Activated CD4-positive, alpha-beta memory T cell treated with anti-CD3 and anti-CD28 coated beads, Interleukin-2, amount 10 ng/mL, durations not matched to agents 7 days and 5 days (primary cell): Measurements from ENCODE around the gene ITGA5. TPM values are rescaled to one million over a fixed set of nuclear protein-coding genes. Genes with fewer than 3 reads are reported as not detected.

Source experiments
- CTCF ChIA-PET: fragments of 350-600 bp; sonication (Branson Sonifier 250); formaldehyde crosslinking; loops from one replicate; lab custom pipeline; 2021; ENCODE audit warnings: antibody characterized with exemption, inconsistent platforms; lab: Charles Lee
- POLR2A ChIA-PET: fragments of 350-600 bp; sonication (Branson Sonifier 250); formaldehyde crosslinking; loops from one replicate; lab custom pipeline; 2021; ENCODE audit warnings: antibody characterized with exemption; lab: Charles Lee
- DNase-seq: peaks from one replicate; pipeline ENCODE4 v3.0.0-alpha.2; 2020
- H3K27ac Mint-ChIP-seq: one replicate; pipeline ENCODE4 v1.8.0; 2021; ENCODE audit warnings: mild to moderate bottlenecking, mixed read lengths
- H3K27me3 Mint-ChIP-seq: one replicate; pipeline ENCODE4 v1.8.0; 2021; ENCODE audit warnings: mixed read lengths
- H3K36me3 Mint-ChIP-seq: one replicate; pipeline ENCODE4 v1.8.0; 2021; ENCODE audit warnings: low read depth, mixed read lengths
- H3K4me1 Mint-ChIP-seq: one replicate; pipeline ENCODE4 v1.8.0; 2021; ENCODE audit warnings: mixed read lengths
- H3K4me3 Mint-ChIP-seq: one replicate; pipeline ENCODE4 v1.8.0; 2021; ENCODE audit warnings: mild to moderate bottlenecking, mixed read lengths
- H3K9me3 Mint-ChIP-seq: one replicate; pipeline ENCODE4 v1.8.0; 2021; ENCODE audit warnings: mixed read lengths
- total RNA-seq, 2 experiments: library from RNA; stranded (reverse); gene quantifications; one replicate each; pipeline ENCODE4 v1.2.3, GENCODE V29; 2021

The ITGA5 gene
- total RNA-seq, 2 experiments from 2014 or later: 102 to 107 TPM

DNA sequence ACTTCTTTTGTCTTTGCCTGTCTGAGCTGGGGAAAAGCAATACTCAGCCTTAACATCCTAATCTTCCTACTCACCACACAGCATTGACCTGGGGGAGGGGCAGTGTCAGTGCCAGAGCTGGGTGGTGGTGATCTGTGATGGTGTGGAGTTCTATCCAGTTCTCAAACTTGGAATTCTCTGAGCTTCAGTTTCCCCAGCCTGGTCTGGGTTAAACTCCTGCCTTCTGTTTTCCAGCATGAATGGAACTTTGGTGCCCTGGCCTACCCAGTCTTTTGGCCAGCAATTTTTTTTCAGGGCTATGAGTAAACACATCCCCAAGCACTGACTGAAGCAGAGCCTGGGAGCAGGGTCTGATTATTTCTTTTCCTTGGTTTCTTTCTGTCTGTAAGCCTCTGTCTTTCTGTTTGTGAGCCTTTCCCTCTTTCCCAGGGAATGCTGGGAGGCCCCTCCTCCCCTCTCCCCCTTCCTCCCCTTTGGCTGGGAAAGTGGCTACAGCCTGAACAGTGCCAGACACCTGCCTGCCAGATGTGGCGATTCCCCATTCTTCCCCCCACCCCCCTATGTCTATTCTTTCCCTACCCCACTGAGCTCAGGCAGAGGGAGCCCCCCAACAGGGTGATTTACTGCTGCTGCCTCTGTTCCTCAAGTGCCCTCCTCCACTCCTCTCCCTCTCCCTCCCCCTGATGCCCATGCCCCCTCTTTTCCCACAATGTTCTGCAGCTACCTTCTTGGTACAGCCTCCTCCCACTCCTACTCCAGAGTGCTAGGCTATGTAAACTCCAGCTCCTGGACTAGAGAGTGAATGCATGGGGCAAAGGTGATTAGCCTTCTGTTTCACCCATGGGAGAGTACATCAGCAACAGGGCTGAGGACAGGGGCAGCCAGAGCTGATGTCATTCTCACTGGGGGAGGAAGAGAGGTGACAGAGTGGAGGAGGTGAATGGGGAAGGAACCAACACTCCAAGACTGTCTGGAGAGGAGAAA, 65.9 kb downstream of the ITGA5 start:
- H3K27me3 Mint-ChIP-seq: no peaks in the 10 kb centered on the region
- ChIA-PET POLR2A (interaction anchor here (1.1 to 1.8 kb wide), 3 partner anchors 9 to 72 kb away, joined by 4 to 5 read pairs (median 5); partner anchors contain the start of genes CBX5 and HNRNPA1), CTCF (interaction anchor here (0.6 to 1.7 kb wide), 7 partner anchors 15 to 29 kb away, joined by 3 to 6 read pairs (median 3); partner anchors contain the start of gene COPZ1)
- H3K36me3 Mint-ChIP-seq: peaks cover 31% of the 10 kb centered on the region
- no peak overlapping the region for H3K27ac Mint-ChIP-seq
- no peak overlapping the region for H3K4me3 Mint-ChIP-seq
- no peak for DNase-seq
- H3K4me1 Mint-ChIP-seq: peaks cover 13% of the 10 kb centered on the region
- no peaks in the 10 kb centered on the region for H3K9me3 Mint-ChIP-seq

- ChIA-PET CTCF (interaction anchor here (1.4 to 1.7 kb wide), 2 partner anchors 15 to 28 kb away, joined by 6 read pairs; no protein-coding TSS in a partner anchor), POLR2A (interaction anchor here (0.7 to 1.8 kb wide), 4 partner anchors 16 to 71 kb away, joined by 3 to 5 read pairs (median 4); partner anchors contain the start of genes CBX5, COPZ1 and HNRNPA1)
- no peak for DNase-seq
- peaks cover 13% of the 10 kb centered on the region for H3K4me1 Mint-ChIP-seq
- no peaks in the 10 kb centered on the region for H3K9me3 Mint-ChIP-seq
- H3K4me3 Mint-ChIP-seq: no peak overlapping the region
- H3K36me3 Mint-ChIP-seq: peaks cover 40% of the 10 kb centered on the region
- no peak overlapping the region for H3K27ac Mint-ChIP-seq
- no peaks in the 10 kb centered on the region for H3K27me3 Mint-ChIP-seq
Measured at GRCh38 chr12:54352022-54352531, 67.0 kb downstream of the ITGA5 start.

DNA sequence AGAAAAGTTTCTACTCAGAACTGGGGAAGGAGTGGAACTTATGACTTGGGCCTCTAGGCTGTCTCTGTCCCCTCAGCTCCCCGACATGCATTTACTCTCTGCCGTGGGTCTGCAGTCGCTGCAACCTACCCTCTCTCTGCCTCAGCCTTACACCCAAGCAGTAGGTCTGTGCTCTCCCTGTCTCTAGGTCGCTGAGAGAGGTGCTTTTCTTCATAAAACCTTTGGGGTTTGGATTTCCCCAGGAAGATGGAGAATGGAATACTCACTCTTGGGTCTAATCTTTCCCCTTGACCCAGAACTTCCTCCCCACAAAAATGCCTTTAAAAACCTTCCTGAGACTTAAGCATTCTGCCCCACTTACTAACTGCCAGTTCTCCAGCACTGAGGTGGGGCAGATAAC, 67.7 kb downstream of the ITGA5 start:
- no peak overlapping the region for H3K27ac Mint-ChIP-seq
- DNase-seq: no peak
- peaks cover 13% of the 10 kb centered on the region for H3K4me1 Mint-ChIP-seq
- ChIA-PET CTCF (interaction anchor here (1.1 kb wide), 1 partner anchor 26 kb away, joined by 3 read pairs; the partner anchor contains the start of gene COPZ1), POLR2A (interaction anchor here (1.5 kb wide), 2 partner anchors 27 to 71 kb away, joined by 4 to 5 read pairs; partner anchors contain the start of genes CBX5, COPZ1 and HNRNPA1)
- H3K36me3 Mint-ChIP-seq: peaks cover 46% of the 10 kb centered on the region
- no peaks in the 10 kb centered on the region for H3K9me3 Mint-ChIP-seq
- no peaks in the 10 kb centered on the region for H3K27me3 Mint-ChIP-seq
- no peak overlapping the region for H3K4me3 Mint-ChIP-seq

- ChIA-PET POLR2A (no interaction called here), CTCF (interaction anchor here (1.1 to 1.3 kb wide), 2 partner anchors 13 to 26 kb away, joined by 3 to 4 read pairs; partner anchors contain the start of gene COPZ1)
- no peak for DNase-seq
- H3K36me3 Mint-ChIP-seq: peaks cover 49% of the 10 kb centered on the region
- no peak overlapping the region for H3K4me3 Mint-ChIP-seq
- no peak overlapping the region for H3K27ac Mint-ChIP-seq
- H3K4me1 Mint-ChIP-seq: peaks cover 13% of the 10 kb centered on the region
- H3K27me3 Mint-ChIP-seq: no peaks in the 10 kb centered on the region
- H3K9me3 Mint-ChIP-seq: no peaks in the 10 kb centered on the region
Measured at GRCh38 chr12:54350743-54351142, 68.3 kb downstream of the ITGA5 start.

DNA sequence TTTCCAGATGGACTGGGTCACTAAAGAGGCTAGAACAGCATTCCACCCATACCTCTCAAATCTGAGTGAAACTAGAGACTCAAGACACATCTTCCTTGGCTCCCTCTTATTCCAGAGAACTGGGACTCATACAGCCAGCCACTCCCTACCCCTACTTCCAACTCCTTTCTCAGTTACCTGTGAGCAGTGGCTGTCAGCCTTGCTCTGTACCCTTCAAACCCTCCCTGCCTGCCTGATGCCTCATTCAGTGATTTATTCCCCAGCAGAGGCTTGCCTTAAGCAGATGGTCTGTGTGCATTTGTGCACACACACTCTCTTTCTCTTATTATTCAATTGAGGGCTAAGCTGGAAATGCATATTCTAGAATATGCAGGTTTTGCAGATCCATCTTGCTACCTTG, 69.4 kb downstream of the ITGA5 start:
- H3K27me3 Mint-ChIP-seq: no peaks in the 10 kb centered on the region
- ChIA-PET POLR2A (no interaction called here), CTCF (interaction anchor here (1.0 to 1.3 kb wide), 2 partner anchors 12 to 21 kb away, joined by 3 to 4 read pairs; no protein-coding TSS in a partner anchor)
- H3K36me3 Mint-ChIP-seq: peaks cover 57% of the 10 kb centered on the region
- DNase-seq: no peak
- H3K27ac Mint-ChIP-seq: no peak overlapping the region
- H3K4me1 Mint-ChIP-seq: peaks cover 13% of the 10 kb centered on the region
- no peak overlapping the region for H3K4me3 Mint-ChIP-seq
- no peaks in the 10 kb centered on the region for H3K9me3 Mint-ChIP-seq

DNA sequence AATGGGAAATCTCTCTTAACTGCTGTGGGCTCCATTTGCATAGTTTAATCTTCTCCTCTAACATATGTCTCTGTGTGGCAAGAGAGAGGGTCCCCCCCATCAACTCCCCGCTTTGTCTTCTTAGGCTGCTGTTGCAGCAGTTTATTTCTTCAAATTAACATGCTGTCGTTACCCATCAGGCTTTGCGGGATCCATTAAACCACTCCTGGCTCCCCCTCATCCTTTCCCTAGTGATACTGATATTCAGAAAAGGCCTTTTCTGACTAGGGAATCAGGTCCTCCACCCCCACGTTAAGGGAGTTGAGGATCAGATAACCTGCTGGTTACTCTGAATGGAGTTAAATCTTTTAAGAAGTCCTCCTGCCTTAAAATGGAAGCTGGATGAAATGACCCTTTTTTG, 70.0 kb downstream of the ITGA5 start:
- peaks cover 59% of the 10 kb centered on the region for H3K36me3 Mint-ChIP-seq
- no peaks in the 10 kb centered on the region for H3K9me3 Mint-ChIP-seq
- no peaks in the 10 kb centered on the region for H3K27me3 Mint-ChIP-seq

More for the DNA sequence above, 70.0 kb downstream of the ITGA5 start:
- H3K27ac Mint-ChIP-seq: no peak overlapping the region
- DNase-seq: no peak
- ChIA-PET CTCF (no interaction called here), POLR2A (interaction anchor here (1.2 kb wide), 1 partner anchor 10 kb away, joined by 3 read pairs; no protein-coding TSS in a partner anchor)
- H3K4me1 Mint-ChIP-seq: peaks cover 13% of the 10 kb centered on the region
- H3K4me3 Mint-ChIP-seq: no peak overlapping the region

Other genes with a start within 250 kb of the ITGA5 start
- 10 to 100 TPM; 25.7 to 27.9 TPM for gene SMUG1, start 230.3 kb downstream of the ITGA5 start, total RNA-seq
- 100 to 1,000 TPM; 103 to 106 TPM for gene CBX5, start 139.1 kb downstream of the ITGA5 start, total RNA-seq
- gene HNRNPA1, start 138.5 kb downstream of the ITGA5 start, total RNA-seq: 1,000 to 10,000 TPM; 1,361 to 1,363 TPM
- under 1 TPM in 1 of 2 experiments, not detected in 1; 0.20 TPM for gene NFE2, start 118.3 kb downstream of the ITGA5 start, total RNA-seq
- gene COPZ1, start 94.1 kb downstream of the ITGA5 start, total RNA-seq: 100 to 1,000 TPM; 126 to 130 TPM
- gene GPR84, start 54.8 kb downstream of the ITGA5 start, total RNA-seq: under 1 TPM; 0.18 to 0.25 TPM
- 1 to 10 TPM in 1 of 2 experiments, under 1 TPM in 1; 0.38 to 1.2 TPM for gene ZNF385A, start 34.5 kb downstream of the ITGA5 start, total RNA-seq
- gene GTSF1, start 54.3 kb upstream of the ITGA5 start, total RNA-seq: 10 to 100 TPM; 14.9 to 16.4 TPM
- gene NCKAP1L, start 78.5 kb upstream of the ITGA5 start, total RNA-seq: 100 to 1,000 TPM; 188 to 189 TPM
- 10 to 100 TPM; 11.5 to 12.0 TPM for gene PDE1B, start 130.3 kb upstream of the ITGA5 start, total RNA-seq
- not detected for gene PPP1R1A, start 169.4 kb upstream of the ITGA5 start, total RNA-seq
- not detected for gene LACRT, start 215.6 kb upstream of the ITGA5 start, total RNA-seq
- gene DCD, start 229.1 kb upstream of the ITGA5 start, total RNA-seq: not detected